Upper lobe of right lung (tissue), 1 donor: Measurements from ENCODE around the gene MYMX. TPM values are rescaled to one million over a fixed set of nuclear protein-coding genes. Genes with fewer than 3 reads are reported as not detected.

Source experiments
- ATAC-seq: fragments of 200-7000 bp; cut with Tn5 transposase; one replicate; pipeline ENCODE4 v1.9.1; 2020; ENCODE audit warnings: mild to moderate bottlenecking, moderate library complexity
- DNase-seq: peaks from one replicate; pipeline ENCODE4 v3.0.0-alpha.2; 2020
- H3K27ac ChIP-seq: fragments of 200-600 bp; one replicate; pipeline ENCODE4 v1.8.0; 2022
- H3K27me3 ChIP-seq: fragments of 200-600 bp; one replicate; pipeline ENCODE4 v1.8.0; 2022; ENCODE audit warnings: mild to moderate bottlenecking
- H3K36me3 ChIP-seq: fragments of 200-600 bp; one replicate; pipeline ENCODE4 v1.8.0; 2022
- H3K4me1 ChIP-seq: fragments of 200-600 bp; one replicate; pipeline ENCODE4 v1.8.0; 2022
- H3K4me3 ChIP-seq: fragments of 200-600 bp; one replicate; pipeline ENCODE4 v1.8.0; 2022; ENCODE audit warnings: mild to moderate bottlenecking
- H3K9me3 ChIP-seq: fragments of 200-600 bp; one replicate; pipeline ENCODE4 v1.8.0; 2022
- intact Hi-C: fragments of 100-400 bp; cut with DNase I; formaldehyde crosslinking; loops from one replicate; pipeline ENCODE4 v1.11.0; 2022
- total RNA-seq: library from RNA; stranded (reverse); fragmentation: NEBNext Ultra II Directional; extraction: Animal tissue kit (Norgen Biotek cat#: 25700); gene quantifications from one replicate; pipeline ENCODE4 v1.2.1, GENCODE V29; 2021
- TF ChIP-seq, protein P1 (sequence below): fragments of 200-600 bp; IDR thresholded peaks from one replicate; pipeline ENCODE4 v1.8.0; 2022; ENCODE audit warnings: antibody characterized with exemption
- donor health status: DM: no; HTN: yes; CAD: no; lungs with severe emphysema.

MYMX gene
- total RNA-seq, 1 donor from 2014 or later, result 0.52 TPM

DNA sequence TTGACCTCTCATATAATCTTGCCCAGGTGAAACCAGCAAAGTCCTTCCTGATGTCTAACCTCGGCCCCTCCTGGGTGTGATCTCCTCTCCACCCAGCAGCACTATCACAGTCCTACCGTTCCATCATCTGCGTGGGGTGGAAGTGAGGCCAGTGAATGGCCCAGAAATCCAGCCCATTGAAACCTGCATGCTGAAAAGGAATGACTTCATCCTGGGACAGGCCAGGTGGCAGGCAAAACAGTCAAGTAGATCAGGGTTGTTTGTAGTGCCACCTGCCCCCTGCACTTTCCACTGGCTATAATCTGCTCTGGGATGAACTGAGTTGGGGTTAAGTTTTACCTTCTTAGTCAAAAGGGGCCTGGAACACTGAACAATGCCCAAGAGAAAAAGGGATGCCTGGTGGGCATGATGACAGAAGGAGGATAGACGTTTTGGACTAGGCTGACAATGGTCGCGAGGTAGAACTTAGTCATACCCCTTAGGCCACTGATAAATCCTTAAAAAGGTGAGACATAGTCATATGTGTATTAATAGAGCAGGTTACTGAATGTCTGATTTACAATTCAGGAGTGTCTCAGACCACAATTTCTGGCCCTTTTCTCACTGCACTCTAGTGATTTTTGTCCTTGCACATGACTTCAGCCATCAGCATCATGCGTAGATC lies 22.1 kb downstream of the MYMX start:
- Histone ChIP-seq H3K27me3 (no peaks in the 10 kb centered on the region), H3K4me1 (peaks cover 22% of the 10 kb centered on the region), H3K36me3 (no peaks in the 10 kb centered on the region), H3K27ac (peak overlapping the region; percentile 90), H3K4me3 (no peak overlapping the region), H3K9me3 (no peaks in the 10 kb centered on the region)
- DNase-seq (no peak), ATAC-seq (no peak)
- TF ChIP-seq, protein P1, sequence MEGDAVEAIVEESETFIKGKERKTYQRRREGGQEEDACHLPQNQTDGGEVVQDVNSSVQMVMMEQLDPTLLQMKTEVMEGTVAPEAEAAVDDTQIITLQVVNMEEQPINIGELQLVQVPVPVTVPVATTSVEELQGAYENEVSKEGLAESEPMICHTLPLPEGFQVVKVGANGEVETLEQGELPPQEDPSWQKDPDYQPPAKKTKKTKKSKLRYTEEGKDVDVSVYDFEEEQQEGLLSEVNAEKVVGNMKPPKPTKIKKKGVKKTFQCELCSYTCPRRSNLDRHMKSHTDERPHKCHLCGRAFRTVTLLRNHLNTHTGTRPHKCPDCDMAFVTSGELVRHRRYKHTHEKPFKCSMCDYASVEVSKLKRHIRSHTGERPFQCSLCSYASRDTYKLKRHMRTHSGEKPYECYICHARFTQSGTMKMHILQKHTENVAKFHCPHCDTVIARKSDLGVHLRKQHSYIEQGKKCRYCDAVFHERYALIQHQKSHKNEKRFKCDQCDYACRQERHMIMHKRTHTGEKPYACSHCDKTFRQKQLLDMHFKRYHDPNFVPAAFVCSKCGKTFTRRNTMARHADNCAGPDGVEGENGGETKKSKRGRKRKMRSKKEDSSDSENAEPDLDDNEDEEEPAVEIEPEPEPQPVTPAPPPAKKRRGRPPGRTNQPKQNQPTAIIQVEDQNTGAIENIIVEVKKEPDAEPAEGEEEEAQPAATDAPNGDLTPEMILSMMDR, result no peak
- intact Hi-C loops, result loop anchor here (5.0 kb wide), 1 partner anchor 57 kb away; no protein-coding TSS in a partner anchor

DNA sequence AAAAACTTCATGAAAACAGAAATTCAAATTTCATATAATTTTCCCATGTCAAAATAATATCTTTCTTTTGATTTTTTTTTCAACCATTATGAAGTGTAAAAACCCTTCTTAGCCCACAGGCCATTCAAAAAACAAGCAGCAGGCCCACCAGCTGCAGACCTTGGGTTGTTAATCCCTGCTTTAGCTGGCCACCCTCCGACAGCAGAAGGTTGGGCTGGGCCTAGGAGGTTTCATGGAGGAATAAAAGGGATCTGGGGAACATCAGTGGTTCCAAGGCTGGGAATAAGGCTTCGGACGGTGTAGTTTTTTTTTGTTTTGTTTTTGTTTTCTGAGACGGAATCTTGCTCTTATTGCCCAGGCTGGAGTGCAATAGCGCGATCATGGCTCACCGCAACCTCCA lies 26.6 kb downstream of the MYMX start:
- ATAC-seq (no peak), DNase-seq (no peak)
- TF ChIP-seq, protein P1, result no peak
- Histone ChIP-seq H3K27ac (no peak overlapping the region), H3K4me3 (no peak overlapping the region), H3K9me3 (no peaks in the 10 kb centered on the region), H3K36me3 (no peaks in the 10 kb centered on the region), H3K4me1 (peaks cover under 1% of the 10 kb centered on the region), H3K27me3 (no peaks in the 10 kb centered on the region)
- intact Hi-C loops, result no loop called here

GRCh38 chr6:44245391-44245911 lies 28.7 kb downstream of the MYMX start:
- DNase-seq, result no peak
- TF ChIP-seq, protein P1, result no peak
- ATAC-seq, result no peak
- Histone ChIP-seq H3K27ac (peak overlapping the region; percentile 93), H3K9me3 (no peaks in the 10 kb centered on the region), H3K36me3 (peaks cover 18% of the 10 kb centered on the region), H3K27me3 (no peaks in the 10 kb centered on the region), H3K4me1 (peaks cover 18% of the 10 kb centered on the region), H3K4me3 (peak overlapping the region; percentile 96)
- intact Hi-C loops, result no loop called here

GRCh38 chr6:44245912-44246662 lies 29.4 kb downstream of the MYMX start:
- peak; percentile 86 for ATAC-seq

DNA sequence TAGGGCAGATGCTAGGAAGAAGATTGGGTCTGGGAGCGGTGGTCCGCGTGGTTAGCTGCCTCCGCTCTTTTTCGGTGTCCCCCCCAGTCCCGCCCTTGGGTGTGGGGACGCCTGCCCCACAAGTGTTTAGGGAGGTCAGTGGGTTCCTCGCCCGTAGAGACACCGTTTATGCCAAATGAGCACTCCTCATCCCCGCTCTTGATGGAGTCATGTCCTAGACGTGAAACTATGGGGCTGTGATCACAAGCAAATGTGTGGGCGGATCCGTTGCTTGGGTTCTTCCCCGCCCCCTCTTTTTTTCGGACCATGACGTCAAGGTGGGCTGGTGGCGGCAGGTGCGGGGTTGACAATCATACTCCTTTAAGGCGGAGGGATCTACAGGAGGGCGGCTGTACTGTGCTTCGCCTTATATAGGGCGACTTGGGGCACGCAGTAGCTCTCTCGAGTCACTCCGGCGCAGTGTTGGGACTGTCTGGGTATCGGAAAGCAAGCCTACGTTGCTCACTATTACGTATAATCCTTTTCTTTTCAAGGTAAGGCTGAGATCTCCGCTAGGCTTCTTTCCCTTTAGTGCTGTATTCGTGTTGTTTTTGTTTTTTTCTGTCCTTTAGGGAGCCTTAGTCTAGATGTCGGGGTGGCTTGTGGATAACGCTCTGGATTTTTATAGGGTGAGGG lies 30.1 kb downstream of the MYMX start, which contains the start of gene HSP90AB1:
Gene HSP90AB1, plus strand, starts transcription at position 439 of the 675 bp plus-strand sequence. CDS start 1,529 bp downstream, outside the sequence.
- H3K36me3 ChIP-seq, result peaks cover 31% of the 10 kb centered on the region
- H3K4me3 ChIP-seq, result peak within 1 kb of the TSS; percentile 96
- DNase-seq (peak; percentile 95), ATAC-seq (peak; percentile 89)
- no peaks in the 10 kb centered on the region for H3K27me3 ChIP-seq
- no peaks in the 10 kb centered on the region for H3K9me3 ChIP-seq
- TF ChIP-seq, protein P1, result no peak
- H3K27ac ChIP-seq, result peak within 1 kb of the TSS; percentile 93
- peaks cover 18% of the 10 kb centered on the region for H3K4me1 ChIP-seq
- intact Hi-C loops, result no loop called here

More at GRCh38 chr6:44245912-44246662, 29.4 kb downstream of the MYMX start:
- Histone ChIP-seq H3K27me3 (no peaks in the 10 kb centered on the region), H3K4me1 (peaks cover 18% of the 10 kb centered on the region), H3K9me3 (no peaks in the 10 kb centered on the region), H3K4me3 (peak overlapping the region; percentile 96), H3K27ac (peak overlapping the region; percentile 93), H3K36me3 (peaks cover 24% of the 10 kb centered on the region)
- peak; percentile 97 for DNase-seq
- TF ChIP-seq, protein P1, result peak; percentile 19
- intact Hi-C loops, result no loop called here
